SK-N-SH (cell line): ENCODE data around the gene SMCO4.

Source experiments
- EZH2phosphoT487 ChIP-seq: fragments of 200-600 bp; sonication (generic); IDR thresholded peaks from 2 replicates; pipeline ENCODE4 v1.6.1; 2017; ENCODE audit warnings: low read depth, mixed run types, mild to moderate bottlenecking, antibody characterized with exemption, moderate library complexity, borderline replicate concordance
- FOXJ3 ChIP-seq: sonication (generic); formaldehyde crosslinking; IDR thresholded peaks from 2 replicates; pipeline ENCODE4 v1.5.1; 2020; ENCODE audit warnings: mild to moderate bottlenecking, missing genetic modification reagents
- MAX ChIP-seq: IDR thresholded peaks from 2 replicates; pipeline ENCODE4 v1.4.0; 2012; ENCODE audit warnings: low read depth
- MEF2A ChIP-seq: IDR thresholded peaks from 2 replicates; pipeline ENCODE4 v1.4.0; 2012; ENCODE audit warnings: low read depth, borderline replicate concordance
- NFIC ChIP-seq: IDR thresholded peaks from 2 replicates; pipeline ENCODE4 v1.4.0; 2012; ENCODE audit warnings: borderline replicate concordance
- POLR2AphosphoS5 ChIP-seq: IDR thresholded peaks from 2 replicates; pipeline ENCODE4 v1.6.1; 2012; ENCODE audit warnings: low read depth, low read length
- REST ChIP-seq: IDR thresholded peaks from 2 replicates; pipeline ENCODE4 v1.6.1; 2012; ENCODE audit warnings: mild to moderate bottlenecking, low read depth, low read length, moderate library complexity
- RFX5 ChIP-seq: IDR thresholded peaks from 2 replicates; pipeline ENCODE4 v1.6.1; 2012; ENCODE audit warnings: mild to moderate bottlenecking, improper control_type of control experiment, low read length
- SMC3 ChIP-seq: IDR thresholded peaks from 2 replicates; pipeline ENCODE4 v1.6.1; 2012; ENCODE audit warnings: low read depth, low read length, improper control_type of control experiment
- TAF1 ChIP-seq: IDR thresholded peaks from 2 replicates; pipeline ENCODE4 v1.6.1; 2012; ENCODE audit warnings: low read depth, mild to moderate bottlenecking, low read length, moderate library complexity, borderline replicate concordance
- TF ChIP-seq, protein P1 (sequence below): IDR thresholded peaks from 2 replicates; pipeline ENCODE4 v1.4.0; 2012; ENCODE audit warnings: low read depth, borderline replicate concordance
- TF ChIP-seq, protein P2 (sequence below): fragments of 200-600 bp; sonication (generic); IDR thresholded peaks from 2 replicates; pipeline ENCODE4 v1.6.1; 2017; ENCODE audit warnings: antibody characterized with exemption, mild to moderate bottlenecking, moderate library complexity

DNA sequence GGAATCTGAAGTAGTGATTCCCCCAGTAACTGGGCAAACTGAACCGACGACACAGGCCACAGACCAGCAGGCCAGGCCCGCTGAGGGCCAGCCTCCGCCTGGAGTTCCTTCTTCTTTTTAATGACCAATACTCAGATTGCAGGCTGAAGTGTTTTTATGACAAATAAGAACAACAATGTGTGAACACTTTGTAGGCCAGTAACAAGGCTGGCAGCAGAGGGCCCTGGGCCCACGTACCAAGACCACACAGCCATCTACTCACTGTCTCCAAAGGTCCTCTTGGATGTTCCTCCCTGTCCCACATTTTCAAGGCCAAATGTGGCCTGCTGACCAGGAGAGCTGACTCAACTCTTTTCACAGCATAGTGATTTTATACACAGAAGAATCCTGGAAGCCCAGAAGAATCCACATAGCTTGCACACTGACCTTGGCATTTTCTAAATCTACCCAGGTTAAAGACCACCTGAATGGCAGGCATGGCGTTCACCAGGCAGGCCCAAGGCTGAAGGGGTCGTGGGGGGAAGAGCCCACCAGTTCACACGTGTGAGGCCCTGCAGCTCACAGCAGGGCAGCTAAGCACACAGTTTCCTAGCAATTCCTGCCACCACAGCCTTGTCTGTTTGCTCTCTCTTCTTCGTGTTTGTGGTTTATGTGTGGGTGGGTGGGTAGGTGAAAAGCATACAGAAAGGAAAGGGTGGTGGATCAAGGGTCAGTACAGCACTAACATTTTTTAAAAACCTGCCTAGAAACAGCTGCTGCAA lies 13.3 kb downstream of the SMCO4 start:
- no peak for TF ChIP-seq NFIC
- TF ChIP-seq TAF1: no peak
- no peak for TF ChIP-seq MAX
- TF ChIP-seq, protein P1, sequence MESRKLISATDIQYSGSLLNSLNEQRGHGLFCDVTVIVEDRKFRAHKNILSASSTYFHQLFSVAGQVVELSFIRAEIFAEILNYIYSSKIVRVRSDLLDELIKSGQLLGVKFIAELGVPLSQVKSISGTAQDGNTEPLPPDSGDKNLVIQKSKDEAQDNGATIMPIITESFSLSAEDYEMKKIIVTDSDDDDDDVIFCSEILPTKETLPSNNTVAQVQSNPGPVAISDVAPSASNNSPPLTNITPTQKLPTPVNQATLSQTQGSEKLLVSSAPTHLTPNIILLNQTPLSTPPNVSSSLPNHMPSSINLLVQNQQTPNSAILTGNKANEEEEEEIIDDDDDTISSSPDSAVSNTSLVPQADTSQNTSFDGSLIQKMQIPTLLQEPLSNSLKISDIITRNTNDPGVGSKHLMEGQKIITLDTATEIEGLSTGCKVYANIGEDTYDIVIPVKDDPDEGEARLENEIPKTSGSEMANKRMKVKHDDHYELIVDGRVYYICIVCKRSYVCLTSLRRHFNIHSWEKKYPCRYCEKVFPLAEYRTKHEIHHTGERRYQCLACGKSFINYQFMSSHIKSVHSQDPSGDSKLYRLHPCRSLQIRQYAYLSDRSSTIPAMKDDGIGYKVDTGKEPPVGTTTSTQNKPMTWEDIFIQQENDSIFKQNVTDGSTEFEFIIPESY: no peak
- TF ChIP-seq, protein P2, sequence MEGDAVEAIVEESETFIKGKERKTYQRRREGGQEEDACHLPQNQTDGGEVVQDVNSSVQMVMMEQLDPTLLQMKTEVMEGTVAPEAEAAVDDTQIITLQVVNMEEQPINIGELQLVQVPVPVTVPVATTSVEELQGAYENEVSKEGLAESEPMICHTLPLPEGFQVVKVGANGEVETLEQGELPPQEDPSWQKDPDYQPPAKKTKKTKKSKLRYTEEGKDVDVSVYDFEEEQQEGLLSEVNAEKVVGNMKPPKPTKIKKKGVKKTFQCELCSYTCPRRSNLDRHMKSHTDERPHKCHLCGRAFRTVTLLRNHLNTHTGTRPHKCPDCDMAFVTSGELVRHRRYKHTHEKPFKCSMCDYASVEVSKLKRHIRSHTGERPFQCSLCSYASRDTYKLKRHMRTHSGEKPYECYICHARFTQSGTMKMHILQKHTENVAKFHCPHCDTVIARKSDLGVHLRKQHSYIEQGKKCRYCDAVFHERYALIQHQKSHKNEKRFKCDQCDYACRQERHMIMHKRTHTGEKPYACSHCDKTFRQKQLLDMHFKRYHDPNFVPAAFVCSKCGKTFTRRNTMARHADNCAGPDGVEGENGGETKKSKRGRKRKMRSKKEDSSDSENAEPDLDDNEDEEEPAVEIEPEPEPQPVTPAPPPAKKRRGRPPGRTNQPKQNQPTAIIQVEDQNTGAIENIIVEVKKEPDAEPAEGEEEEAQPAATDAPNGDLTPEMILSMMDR: no peak
- TF ChIP-seq EZH2phosphoT487: no peak
- no peak for TF ChIP-seq RFX5
- TF ChIP-seq SMC3: no peak
- no peak for TF ChIP-seq REST
- TF ChIP-seq MEF2A: no peak
- TF ChIP-seq FOXJ3 (CRISPR knock-in tag): no peak
- no peak for TF ChIP-seq POLR2AphosphoS5
